Measurements from ENCODE around the gene LGALS4.
"Not testable (repeated sequence)": the region's sequence is repeated elsewhere in the genome, so short reads cannot be mapped to it uniquely, and the experiment has no call there.

- not testable (repeated sequence) for TF ChIP-seq ZNF384 (IDR thresholded peaks at IDR 0.05); BHLHE40 (IDR thresholded peaks at IDR 0.05; ENCODE audit: borderline replicate concordance); TARDBP (IDR thresholded peaks at IDR 0.05); HDGF (IDR thresholded peaks at IDR 0.05; ENCODE audit: borderline replicate concordance); SUZ12 (IDR thresholded peaks at IDR 0.05); L3MBTL2 (conservative IDR thresholded peaks at IDR 0.05); FOXK2 (IDR thresholded peaks at IDR 0.05); NFRKB (IDR thresholded peaks at IDR 0.05); ARNT (IDR thresholded peaks at IDR 0.05); SP1 (IDR thresholded peaks at IDR 0.05); FOXM1 (IDR thresholded peaks at IDR 0.05; ENCODE audit: borderline replicate concordance); LEF1 (IDR thresholded peaks at IDR 0.05; ENCODE audit: borderline replicate concordance); PKNOX1 (IDR thresholded peaks at IDR 0.05); CTBP1 (IDR thresholded peaks at IDR 0.05; ENCODE audit: borderline replicate concordance)
Observed at GRCh38 chr19:38790507-38791403, 22.0 kb downstream of the LGALS4 start.
